HG03139 (cell line): Measurements from ENCODE around the gene NFATC1.
"Not testable (repeated sequence)": the region's sequence is repeated elsewhere in the genome, so short reads cannot be mapped to it uniquely, and the experiment has no call there.

Experiments used
- ATAC-seq: cut with Tn5 transposase; IDR thresholded peaks from one replicate; pipeline ENCODE4 v1.9.1; 2021; ENCODE audit not compliant: unreplicated experiment

Gene NFATC1

GRCh38 chr18:79471597-79471996 lies 75.9 kb downstream of the NFATC1 start:
- no peak for ATAC-seq

- ATAC-seq = no peak
These were observed 76.4 kb downstream of the NFATC1 start for GRCh38 chr18:79472176-79472575.

DNA sequence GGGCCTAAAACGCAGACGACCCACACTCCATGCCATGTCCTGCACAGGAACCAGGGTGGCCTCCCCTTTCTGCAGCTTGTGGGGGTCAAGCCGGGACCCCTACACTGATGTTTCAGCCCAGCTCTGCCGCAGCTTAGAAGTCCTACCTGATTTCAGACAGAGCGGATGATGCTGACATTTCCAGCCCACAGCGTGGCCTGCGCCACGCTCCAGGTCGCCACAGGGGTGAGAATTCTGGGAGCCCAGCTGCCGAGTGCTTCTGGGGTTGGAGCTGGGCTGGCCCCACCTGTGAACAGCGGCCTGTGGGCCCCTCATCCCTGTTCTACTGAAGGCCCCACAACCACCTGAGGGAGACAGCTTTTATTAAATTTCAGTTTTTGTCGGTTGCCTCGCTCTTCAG lies 77.2 kb downstream of the NFATC1 start:
- ATAC-seq = no peak

DNA sequence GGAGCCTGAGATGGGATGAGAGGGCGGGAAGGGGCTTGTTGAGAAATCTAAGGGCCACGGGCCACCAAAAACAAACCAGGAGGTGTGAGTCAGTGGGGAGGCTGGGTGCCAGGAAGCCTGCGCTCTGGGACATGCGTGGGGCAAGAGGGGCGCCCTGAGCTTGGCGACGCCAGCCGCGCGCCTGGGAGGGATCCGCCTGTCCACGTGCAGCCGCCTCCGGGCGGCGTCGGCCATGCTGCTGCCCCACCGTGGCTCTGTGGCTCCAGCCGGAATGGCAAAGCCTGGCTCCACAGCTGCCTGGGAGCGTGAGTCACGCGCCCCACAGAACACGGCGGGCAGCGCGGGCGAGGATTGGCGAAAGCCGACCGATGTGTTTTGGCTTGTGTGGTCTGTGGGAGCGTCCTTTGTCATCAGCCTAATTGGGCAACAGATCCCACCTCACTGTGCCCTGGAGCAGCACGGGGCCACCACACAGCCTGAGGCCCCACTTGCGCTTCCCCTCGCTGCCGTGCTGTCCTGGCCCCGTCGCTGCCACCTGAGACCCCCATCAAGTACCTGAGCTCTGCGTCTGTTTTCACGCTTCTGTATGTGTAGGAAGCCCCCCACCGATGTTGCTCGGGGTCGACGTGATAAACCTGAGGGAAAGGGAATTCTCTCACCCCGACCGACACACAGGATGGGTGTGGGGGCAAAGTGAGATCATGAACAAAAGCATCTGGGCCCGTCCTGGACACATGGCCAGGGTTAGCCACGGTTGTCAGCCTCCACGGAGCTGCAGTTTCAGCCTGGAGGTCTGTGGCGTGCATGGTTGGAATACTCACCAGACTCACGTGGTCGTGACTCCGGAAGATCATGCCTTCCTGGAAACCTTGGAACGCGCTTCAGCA lies 80.5 kb downstream of the NFATC1 start:
- no peak for ATAC-seq

- ATAC-seq = no peak
These were observed 81.3 kb downstream of the NFATC1 start for GRCh38 chr18:79476918-79477571.

DNA sequence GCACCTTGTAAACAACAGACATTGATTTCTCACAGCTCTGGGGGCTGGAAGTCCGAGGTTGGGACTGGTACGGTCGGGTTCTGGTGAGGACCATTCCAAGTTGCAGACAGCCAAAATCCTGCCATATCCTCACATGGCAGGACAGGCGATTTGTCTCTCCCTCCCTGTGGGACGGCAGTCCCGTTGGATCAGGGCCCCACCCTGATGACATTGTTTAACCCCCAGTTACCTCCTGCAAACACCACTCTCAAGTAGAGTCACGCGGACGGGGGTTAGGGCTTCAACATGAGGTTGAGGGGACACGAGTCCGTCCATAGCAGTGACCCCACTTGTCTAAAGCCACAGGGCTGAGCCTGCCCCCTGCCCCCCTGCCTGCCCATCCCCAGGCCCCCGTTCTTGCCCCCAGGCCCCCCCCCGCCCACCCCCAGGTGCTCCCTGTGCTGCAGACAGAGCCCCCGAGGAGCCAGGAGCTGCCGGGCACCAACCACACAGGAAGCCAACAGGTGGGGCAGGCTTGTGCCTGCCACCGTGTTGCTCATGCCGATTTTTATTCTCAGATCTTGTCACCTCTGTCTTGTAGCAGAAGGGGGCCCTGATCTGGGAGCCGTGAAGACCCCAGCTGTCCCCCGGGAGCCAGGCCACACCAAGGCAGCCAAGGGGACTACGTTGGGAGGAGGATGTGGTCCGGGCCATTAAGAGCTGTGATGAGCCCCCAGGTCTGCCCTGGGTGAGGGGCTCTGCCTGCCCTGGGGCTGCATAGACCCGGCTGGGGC lies 82.2 kb downstream of the NFATC1 start:
- ATAC-seq = no peak

DNA sequence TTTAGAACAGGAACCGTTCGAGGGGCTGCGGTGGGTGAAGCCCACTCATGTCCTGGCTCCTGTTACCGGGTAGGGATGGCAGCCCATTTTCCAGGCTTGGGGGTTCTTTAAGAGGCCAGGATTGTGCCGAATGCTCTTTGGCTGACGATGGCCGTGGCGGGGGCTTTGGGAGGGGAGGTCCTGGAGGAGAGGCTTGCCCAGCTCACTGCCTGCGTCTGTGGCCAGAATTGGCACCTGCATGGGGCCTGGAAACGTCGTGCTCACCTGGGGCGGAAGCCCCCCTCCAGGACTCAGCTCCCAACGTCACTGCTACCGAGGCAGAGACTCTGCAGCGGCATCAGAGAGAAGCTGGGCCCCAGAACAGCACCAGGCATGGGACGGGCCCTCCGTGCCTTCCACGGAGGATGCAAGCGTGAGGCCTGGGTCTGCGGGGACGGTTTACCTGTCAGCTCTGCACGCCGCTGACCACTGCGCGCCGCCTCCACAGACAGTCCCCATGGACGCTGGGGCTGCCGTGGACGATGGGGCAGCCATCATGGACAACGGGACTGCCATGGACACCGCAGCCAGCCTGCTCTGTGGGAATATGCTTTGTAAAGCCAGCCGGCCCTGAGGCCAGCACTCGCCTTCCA lies 82.9 kb downstream of the NFATC1 start:
- no peak for ATAC-seq

DNA sequence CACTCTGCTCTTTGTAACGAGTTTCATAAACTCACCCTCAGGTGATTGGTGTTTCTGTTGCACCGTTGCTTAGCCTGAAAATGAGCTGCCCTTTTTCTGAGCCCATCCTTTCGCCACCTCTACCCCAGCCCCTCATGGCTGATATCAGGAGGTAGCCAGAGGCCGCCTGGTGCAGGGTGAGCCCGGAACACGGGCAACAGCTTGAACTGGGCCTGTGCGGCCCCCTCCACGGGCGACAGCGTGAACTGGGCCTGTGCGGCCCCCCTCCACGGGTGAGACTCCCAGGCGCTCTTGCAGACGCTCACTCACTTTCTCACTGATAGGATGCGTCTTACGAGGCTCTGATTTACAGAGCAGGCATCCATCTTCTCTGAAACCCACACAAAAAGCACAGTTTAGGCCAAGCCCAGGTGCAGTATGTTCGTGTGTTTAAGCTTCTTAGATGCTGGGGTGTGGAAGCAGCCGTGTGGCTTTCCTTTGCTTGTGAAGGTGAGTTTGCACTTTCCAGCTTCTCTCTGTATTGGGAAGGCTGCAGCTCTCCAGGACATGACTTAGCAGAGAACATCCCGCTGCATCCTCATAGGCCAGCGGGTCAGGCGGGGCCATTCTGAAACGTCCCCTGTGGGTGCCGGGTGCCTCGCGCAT lies 83.5 kb downstream of the NFATC1 start:
- ATAC-seq = no peak

DNA sequence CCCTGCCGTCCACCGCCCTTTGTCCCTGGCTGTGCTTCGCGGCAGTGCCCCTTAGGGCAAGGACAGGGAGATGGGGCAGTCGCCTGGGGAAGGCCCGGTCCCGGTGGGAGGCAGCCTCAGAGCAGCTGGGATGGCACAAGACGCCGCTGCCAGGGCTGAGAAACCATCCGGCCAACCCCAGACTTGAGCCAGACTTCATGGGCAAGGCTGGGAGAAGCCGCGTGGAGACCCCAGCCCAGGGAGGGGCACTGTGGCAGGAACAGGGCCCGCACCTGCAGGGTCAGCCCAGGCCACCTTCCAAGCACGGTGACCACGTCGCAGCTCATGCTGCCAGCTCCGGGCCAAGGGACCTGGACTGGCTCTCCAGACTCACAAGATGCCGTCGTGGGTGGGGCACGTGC lies 84.0 kb downstream of the NFATC1 start:
- no peak for ATAC-seq

DNA sequence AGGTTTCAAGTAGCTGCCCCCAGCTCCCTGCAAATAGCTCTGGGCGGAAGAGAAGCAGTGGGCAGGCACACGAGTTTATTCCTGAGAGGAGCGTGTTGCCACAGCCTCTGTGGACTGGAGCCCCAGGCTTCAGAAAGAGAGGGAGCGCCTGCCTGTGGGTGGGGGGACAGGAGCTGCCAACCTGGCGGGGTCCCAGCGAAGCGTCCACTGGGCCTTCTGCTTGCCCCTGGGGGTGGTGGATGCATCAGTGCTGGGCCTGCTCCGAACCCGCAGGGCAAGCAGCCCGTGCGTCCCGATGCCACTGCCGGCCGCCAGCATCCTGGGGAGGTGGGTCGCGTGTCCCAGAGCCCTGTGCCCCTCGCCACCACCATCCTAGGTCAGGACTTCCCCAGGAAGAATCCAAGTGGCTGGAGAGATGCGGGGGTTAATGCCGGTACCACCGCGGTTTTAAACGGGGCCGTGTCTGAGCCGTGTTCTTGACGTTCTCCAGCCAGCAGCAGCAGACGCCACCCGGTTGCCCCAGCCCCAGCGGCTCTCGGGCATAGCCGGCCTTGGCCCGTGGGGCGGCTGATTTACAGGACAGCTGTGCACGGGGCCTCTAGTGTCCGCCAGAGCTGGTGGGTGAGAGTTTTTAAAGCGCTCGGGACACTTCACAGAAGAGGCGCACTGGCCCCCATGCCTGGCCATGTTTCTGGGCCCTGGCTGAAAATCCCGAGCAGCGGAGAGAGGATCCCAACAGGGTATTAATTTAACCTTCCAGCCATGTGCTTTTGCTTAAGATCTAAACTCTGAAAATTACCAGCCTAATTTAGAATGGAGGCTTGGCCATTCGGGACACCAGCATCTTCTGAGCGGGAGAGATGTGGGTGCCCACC lies 84.7 kb downstream of the NFATC1 start:
- ATAC-seq = no peak

- no peak for ATAC-seq
These were observed 85.5 kb downstream of the NFATC1 start for GRCh38 chr18:79481046-79481790.

DNA sequence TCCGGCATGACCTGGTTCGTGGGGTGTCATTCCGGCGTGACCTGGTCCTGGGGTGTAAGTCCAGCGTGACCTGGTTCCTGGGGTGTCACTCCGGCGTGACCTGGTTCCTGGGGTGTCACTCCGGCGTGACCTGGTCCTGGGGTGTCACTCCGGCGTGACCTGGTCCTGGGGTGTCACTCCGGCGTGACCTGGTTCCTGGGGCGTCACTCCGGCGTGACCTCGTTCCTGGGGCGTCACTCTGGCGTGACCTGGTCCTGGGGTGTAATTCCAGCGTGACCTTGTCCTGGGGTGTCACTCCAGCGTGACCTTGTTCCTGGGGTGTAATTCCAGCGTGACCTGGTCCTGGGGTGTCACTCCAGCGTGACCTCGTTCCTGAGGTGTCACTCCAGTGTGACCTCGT lies 87.7 kb downstream of the NFATC1 start:
- not testable (repeated sequence) for ATAC-seq

DNA sequence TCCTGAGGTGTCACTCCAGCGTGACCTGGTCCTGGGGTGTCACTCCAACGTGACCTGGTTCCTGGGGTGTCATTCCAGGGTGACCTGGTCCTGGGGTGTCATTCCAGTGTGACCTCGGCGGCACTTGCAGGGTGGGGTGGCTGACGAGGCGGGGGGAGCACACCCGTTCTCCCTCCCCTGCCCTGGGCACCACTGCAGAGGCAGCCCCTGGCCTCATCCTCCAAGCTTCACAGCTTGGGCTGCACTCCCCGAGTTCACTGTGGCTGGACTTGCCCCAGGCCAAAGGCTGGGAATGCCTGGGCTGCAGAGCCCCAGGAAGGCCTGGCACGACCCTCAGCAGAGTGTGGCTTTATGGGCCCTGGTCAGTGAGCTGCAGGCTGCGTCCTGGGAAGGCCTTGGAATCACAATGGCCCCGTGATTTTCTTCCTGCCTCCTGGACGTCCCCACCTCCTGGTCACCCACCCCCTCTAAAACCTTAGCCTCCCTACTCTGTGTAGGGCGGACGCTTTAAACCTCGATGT lies 88.3 kb downstream of the NFATC1 start:
- no peak for ATAC-seq

- ATAC-seq = no peak
These were observed 89.2 kb downstream of the NFATC1 start for GRCh38 chr18:79484661-79485621.

GRCh38 chr18:79485788-79486355 lies 90.1 kb downstream of the NFATC1 start:
- ATAC-seq = no peak

GRCh38 chr18:79486356-79487182 lies 90.8 kb downstream of the NFATC1 start:
- no peak for ATAC-seq
